ENCODE measurements around the gene KCNJ4.
"Not testable (repeated sequence)": the region's sequence is repeated elsewhere in the genome, so short reads cannot be mapped to it uniquely, and the experiment has no call there.

KCNJ4 gene

DNA sequence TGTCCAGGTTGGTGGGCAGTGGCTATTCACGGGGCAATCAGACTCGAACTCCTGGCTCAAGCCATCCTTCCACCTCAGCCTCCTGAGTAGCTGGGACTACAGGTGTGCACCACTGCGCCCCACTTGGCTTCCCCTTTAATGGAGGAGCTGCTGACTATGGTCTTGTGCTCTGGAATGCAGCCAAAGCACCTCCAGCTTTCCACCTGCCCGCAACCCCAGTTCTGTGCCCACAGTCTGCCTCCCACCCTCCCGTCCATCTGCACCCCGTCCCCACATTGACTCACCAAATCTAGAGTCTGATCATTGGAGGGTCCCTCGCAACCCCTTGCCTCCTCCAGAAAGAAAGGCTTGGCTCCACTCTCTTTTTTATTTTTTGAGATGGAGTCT lies 41.0 kb downstream of the KCNJ4 start:
- no peak for DNase-seq (ENCODE audit: low read depth in 2 of 2, low spot score in 1 of 2)

DNA sequence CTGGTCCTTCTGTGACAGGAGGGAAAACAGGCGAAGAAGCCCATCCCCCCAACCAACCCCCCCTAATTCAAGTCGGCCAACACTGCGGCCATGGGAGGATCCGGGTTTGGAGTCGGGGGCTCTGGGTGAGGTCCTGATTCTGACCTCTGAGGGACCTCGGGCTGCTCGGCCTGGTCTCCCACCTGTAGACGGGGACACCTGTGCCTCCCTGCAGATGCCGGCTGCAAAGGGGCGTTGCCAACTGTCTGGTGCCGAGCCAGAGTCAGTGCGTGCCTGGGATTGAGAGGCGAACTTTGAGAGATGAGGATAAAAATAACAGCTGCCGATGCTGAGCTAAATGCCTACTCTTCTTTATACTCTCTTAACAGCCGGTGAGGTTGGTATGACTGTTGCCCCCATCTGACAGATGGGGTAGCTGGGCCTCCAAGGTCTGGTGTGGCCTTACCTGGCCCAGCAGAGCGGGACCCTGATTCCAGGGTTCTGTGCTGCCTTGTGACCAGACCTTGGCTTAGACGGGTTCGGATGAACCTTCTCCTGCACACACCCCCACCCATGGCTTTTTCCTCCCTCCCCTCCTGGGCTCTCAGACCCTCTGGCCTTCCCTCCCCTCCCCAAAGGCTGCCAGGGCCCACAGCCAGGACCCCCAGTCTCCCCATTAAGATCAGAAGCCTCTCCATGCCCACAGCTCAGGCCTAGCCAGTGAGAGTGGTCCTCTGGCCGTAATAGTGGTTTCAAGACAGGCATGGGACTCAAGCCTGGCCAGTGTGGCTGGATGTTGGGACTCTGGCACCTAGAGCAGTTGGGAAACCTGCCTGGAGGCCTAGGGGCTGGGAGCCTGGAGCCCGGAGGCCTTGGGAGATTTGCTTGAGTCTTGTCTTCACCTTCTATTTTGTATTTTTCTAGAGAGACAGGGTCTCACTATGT lies 41.7 kb downstream of the KCNJ4 start:
- DNase-seq (ENCODE audit: low read depth in 2 of 2, low spot score in 1 of 2) = no peak

DNA sequence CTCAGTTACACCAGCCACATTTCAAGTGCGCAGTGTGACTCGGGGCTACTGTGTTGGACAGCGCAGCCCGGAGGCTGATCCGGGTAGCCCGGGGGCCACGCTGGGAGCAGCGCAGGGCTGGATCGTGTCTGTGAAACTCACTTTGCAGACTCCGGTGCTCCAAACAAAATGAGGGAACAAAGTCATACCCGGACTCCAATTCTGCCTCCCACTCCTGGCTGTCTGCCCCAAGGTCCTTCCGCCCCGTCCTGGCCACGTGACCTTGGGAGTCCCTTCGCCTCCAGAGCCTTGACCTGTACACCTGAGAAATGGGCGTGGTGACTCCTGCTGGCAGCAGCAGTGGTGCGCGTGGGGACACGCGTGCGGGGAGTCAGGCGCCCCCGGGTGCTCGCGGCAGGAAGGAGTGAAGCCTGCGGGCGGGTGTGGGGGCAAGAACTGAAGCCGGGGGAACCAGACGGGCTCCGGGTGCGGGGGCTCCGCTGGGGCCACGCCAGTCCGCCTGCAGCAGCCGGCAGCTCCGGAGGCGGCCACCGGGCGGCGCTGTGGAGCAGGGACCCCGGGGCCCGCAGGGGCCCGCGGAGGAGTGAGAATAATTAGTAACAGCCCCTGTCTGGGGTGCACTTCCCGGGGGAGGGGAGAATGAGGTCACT lies 42.4 kb downstream of the KCNJ4 start:
- no peak for DNase-seq (ENCODE audit: low read depth in 2 of 2, low spot score in 1 of 2)

DNA sequence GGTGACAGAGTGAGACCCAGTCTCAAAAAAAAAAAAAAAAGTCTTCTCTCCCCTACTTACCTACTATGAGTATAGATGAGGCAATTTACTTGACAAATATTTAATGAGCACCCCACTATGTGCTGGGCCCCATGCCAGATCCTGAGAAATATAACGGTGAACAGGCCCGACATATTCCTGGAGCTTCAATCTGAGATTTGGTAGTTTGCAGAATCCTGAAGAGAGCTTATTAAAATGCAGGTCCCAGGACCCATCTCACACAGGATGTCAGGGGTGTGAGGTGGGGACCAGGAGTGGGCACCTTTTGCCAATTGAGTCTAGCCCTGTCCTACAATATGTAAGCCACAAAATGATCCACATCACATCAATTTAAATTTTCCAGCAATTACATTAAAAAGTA lies 44.0 kb downstream of the KCNJ4 start:
- no peak for DNase-seq (ENCODE audit: low read depth in 2 of 2, low spot score in 1 of 2)

DNA sequence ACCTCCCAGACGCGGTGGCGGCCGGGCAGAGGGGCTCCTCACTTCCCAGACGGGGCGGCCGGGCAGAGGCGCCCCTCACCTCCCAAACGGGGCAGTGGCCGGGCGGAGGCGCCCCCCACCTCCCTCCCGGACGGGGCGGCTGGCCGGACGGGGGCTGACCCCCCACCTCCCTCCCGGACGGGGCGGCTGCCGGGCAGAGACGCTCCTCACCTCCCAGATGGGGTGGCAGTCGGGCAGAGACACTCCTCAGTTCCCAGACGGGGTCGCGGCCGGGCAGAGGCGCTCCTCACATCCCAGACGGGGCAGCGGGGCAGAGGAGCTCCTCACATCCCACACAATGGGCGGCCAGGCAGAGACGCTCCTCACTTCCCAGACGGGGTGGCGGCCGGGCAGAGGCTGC lies 45.1 kb downstream of the KCNJ4 start:
- DNase-seq (ENCODE audit: low read depth in 2 of 2, low spot score in 1 of 2) = not testable (repeated sequence)

DNA sequence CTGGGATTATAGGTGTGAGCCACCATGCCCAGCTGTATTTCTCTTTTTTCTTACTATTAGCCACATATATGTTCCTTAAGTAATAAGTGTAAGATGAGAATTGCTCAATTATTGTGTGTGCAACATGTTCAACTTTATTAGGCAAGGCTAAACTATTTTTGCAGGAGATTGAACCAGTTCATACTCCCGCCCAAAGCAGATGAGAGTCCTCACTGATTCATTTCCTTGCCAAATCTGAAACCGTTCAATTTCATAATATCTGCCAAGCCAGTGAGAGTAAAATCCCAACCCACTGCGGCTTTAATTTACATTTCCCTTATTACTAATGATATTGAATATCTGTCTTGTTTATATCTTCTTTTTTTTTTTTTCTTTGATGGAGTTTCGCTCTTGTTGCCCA lies 48.4 kb downstream of the KCNJ4 start:
- no peak for DNase-seq (ENCODE audit: low read depth in 2 of 2, low spot score in 1 of 2)

DNA sequence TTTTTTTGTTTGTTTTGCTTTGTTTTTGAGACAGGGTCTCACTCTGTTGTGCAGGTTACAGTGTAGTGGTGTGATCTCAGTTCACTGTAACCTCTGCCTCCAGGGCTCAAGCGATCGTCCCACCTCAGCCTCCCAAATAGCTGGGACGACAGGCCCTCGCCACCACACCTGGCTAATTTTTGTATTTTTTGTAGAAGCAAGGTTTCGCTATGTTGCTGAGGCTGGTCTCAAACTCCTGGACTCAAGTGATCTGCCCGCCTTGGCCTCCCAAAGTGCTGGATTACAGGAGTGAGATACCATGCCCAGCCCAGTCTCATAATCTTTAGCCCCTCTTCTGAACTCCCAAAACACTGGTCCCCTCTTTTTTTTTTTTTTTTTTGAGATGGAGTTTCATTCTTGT lies 50.6 kb downstream of the KCNJ4 start:
- DNase-seq (ENCODE audit: low read depth in 2 of 2, low spot score in 1 of 2) = no peak

DNA sequence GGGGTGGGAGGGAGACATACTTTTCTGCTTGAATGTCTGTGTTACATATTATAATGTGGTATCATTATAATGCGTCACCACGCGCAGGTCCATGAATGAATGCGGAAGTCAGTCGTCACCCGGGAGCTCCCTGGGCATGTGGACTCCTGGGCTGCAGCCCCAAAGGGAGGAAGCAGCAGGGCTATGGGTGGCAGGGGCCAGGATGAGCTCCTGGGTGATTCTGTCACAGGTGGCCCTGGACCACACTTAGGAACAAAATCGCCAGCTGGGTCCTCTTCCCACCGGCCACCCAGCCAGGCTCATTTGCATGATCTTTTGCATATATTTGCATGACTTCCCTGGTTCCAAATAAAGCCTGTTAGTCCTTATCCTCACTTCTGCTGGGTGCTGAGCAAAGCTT lies 51.2 kb downstream of the KCNJ4 start:
- DNase-seq (ENCODE audit: low read depth in 2 of 2, low spot score in 1 of 2) = no peak

DNA sequence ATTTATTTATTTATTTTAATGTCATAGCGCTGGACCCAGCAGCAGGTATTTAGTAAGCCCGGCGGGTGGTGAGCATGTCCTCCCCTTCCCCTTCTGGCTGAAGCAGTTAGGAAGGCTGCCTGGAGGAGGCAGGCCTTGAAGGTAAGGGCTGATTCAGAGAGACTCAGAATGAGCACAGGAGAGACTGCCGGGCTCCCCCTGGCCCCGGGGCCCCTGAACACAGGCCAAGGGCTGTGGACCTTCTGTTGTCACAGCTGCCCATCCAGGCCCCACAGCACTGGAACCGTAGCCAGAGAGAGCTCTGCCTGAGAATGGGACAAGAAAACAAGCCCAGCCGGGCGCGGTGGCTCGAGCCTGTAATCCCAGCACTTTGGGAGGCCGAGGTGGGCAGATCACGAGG lies 52.8 kb downstream of the KCNJ4 start:
- DNase-seq (ENCODE audit: low read depth in 2 of 2, low spot score in 1 of 2) = no peak

DNA sequence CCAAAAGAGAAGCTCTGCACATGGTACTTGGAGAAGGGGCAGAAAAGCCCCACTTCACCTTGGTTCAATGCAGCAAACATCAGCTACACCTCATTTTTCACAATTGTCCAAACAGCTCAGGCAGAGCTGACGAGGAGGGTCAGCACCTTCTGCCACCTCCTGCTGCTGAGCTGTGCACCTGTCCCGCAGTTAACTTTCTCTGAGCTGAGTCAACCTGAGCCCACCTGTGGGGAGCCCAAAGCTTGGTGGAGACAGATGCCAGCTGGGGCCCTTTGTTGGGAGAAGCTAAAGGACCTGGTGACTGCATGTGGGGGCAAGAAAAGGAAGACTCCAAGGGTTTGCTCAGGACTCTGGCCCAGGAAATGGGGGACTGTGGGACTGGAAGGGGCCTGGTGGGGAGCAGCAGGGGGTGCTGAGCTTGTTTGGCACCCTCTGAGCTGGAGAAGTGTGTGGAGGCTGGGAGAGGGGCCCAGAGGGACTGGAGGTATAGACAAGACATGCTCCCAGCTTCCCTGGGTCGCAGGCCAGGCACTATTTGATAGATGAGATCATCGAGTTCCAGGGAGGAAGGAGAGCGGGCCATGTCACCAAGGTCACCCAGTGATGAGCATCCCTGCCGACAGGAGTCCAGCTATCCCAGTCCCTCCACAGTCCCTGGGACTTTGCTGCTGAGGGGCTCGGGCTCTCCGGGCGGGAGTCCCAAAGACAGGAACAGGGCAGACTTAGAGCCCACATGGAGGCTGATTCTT lies 53.5 kb downstream of the KCNJ4 start:
- no peak for DNase-seq (ENCODE audit: low read depth in 2 of 2, low spot score in 1 of 2)

DNA sequence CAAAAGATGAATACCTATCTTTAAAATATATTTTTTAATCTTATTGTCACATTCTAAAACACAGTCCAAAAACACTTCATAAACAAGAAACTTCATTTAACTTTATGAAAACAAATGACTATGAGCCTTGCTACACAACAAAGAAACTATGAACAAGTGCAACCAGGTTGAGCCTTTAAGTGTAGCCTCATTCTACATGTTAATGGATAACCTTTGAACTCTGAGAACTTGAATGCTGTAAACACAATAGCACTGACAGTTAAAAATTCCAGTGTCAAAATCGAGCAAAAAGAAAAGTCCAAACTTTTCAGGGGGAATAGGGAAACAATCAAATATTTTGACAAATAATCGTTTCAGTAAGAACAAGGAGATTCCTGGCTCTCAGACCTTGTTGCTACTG lies 54.7 kb downstream of the KCNJ4 start:
- DNase-seq (ENCODE audit: low read depth in 2 of 2, low spot score in 1 of 2) = not testable (repeated sequence)

DNA sequence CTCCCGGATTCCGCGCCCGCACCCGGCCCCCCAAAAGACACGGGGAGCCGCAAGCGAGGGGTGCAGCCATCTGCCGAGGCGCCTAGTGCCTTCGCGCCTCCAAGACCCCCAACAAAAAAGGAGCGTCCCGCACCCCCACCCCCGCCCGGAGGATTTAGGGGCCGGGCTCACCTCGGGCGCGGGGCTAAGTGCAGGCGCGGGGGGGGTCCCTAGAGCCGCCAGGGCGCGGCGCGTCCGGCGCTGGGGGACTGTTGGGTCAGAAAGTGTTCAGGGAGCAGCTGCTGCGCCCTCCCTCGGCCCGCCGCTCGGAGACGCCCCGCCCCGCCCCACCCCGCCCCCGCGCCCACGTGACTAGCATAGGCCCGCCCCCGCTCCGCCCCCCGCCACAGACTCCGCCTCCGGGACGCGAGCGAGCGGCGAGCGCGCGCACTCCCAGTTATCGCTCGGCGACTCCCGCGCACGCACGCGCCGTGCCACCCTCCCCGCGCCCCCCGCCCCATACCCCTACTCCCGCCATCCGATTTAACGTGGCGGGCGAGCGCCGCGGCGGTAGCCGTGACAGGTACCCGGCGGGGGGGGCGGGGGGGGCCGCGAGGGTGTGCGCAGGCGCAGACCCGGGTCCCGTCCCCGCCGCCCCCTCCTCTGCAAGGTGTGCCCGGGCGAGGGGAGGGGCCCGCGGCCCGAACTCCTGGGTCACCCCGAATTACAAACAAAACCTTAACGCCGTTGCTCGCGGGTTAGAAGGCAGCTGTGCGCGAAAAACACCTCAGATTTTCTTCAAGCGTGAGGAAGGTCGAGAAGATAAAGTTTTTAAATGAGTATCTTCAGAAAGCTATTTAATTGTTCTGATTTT lies 56.2 kb downstream of the KCNJ4 start:
- DNase-seq (ENCODE audit: low read depth in 2 of 2, low spot score in 1 of 2) = peak; percentile 75 to 87

DNA sequence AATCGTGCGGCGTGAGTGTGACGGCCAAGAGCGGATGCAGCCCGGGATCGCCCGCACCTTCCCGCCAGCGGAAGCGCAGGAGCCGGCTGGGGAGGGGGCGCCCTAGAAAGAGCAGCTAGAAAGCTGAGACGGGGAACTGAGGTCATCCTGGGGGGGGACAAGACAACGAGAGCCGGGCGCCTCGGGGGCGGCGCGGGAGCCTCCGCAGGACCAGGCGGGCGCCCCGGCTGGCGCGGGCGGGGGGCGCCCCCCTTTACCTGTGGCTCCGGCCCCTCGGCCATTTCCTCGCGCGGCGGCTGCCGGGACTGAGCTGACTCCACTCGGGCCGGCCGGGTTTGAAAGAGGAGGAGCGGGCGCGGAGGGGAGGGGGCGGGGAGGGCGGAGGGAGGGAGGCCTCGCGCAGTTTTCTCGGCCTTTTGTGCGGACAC lies 56.8 kb downstream of the KCNJ4 start:
- DNase-seq (ENCODE audit: low read depth in 2 of 2, low spot score in 1 of 2) = not testable (repeated sequence)

DNA sequence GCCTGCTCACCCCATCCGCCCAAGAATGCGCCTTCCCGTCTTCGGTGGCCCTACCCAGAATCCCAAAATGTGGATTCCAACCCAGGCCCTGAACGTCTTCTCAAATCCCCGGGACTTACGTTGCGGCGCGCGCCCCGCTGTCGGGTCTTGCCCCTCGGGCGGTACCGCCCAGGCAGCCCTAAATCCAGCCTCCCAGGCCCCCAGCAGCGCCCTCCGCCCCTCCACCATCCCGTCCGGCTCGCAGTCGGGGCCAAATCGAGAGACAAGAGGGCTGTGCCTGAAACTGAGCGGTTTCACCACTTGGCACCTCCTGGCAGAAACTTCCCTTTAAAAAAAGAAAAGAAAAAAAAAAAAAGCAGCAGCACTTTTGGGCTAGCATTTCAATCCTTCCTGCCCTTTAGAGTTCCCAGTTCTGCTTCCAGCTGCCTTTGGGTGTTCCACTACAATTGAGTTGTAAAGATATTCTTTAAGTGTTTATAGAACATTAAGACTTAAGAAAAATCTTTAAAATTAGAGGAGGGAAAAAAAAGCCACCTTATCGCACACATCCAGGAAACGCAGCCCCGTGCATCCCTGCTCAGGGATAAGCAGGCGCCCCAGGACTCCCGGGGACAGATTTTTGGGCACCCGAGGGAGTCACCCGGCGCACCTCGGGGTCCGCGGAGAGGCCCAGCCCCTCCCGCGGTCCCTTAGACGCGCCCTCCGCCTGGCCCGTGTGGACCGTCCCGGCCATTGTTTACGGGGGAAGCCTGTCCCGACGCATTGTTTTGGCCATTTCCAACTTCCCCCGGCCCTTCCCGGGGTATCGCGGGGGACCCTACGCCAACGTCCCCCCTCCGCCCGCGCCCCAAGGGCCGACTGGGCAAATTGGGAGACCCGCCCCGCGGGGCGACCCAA lies 57.6 kb downstream of the KCNJ4 start:
- no peak for DNase-seq (ENCODE audit: low read depth in 2 of 2, low spot score in 1 of 2)

DNA sequence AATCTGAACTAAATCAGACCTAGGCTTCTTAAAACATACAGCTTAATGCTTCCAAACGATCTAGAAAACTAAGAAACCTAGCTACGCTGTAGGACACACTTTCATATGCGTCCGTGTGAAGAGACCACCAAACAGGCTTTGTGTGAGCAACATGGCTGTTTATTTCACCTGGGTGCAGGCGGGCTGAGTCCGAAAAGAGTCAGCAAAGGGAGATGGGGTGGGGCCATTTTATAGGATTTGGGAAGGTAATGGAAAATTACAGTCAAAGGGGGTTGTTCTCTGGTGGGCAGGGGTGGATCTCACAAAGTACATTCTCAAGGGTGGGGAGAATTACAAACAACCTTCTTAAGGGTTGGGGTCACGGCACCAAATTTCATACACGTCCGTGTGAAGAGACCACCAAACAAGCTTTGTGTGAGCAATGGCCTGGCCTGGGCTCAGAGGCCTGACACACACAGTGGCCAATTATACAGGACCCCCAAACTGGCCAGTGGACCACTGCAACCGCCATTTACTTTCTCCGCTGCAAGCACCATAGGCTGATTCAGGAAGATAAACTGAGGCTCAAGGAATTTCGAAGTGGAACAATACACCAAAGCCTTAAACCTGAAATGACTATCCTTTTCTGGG lies 58.4 kb downstream of the KCNJ4 start:
- not testable (repeated sequence) for DNase-seq (ENCODE audit: low read depth in 2 of 2, low spot score in 1 of 2)

DNA sequence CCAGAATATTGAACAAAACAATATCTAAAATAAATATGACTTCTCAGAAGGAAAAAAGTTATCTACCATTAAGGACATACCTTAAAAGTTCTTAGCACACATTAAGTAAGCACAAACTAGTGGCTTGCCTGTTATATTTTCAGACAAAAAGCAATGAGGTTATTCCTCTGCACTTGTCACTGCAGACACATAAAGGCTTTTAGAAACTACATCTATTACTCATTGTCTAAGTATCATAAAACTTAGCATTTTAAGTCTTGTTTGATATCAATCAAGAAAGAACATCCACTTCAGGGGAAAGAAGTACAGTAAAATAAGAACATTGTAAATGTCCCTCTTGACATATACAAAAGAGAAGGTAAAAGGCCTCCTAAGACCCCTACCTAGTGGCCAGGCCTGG lies 59.1 kb downstream of the KCNJ4 start:
- DNase-seq (ENCODE audit: low read depth in 2 of 2, low spot score in 1 of 2) = not testable (repeated sequence)

DNA sequence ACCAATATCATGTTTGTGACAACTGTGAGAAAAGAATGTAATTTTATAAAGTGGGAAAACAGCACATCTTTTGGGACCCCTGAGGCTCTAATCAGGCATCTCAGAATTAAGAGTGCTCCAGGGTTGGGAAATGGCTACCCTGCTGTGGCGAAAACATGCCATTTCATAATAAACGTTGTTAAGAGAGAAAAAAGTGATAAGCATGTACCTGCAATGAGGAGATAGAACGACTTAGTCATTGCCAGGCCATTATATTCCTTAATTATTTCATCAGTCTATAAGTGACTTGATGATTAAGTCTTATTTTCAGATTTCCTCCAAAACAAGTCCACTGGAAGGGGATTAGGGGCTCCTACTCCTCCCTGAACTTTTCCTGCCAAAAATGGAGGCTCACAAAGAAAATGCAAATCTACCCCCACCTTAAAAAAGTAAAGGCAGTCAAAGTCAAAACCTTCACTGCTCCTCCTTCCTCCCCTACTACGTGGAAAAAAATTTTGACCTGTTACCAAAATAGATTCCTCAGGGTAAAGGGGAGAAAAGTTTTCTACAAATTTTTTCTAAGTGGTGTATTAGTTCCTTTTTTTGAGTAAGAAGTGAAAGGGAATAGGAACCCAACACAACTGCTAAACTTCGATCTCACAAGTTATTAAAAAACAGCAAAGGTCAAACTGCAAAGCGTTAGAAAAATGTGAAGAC lies 59.9 kb downstream of the KCNJ4 start:
- not testable (repeated sequence) for DNase-seq (ENCODE audit: low read depth in 2 of 2, low spot score in 1 of 2)

DNA sequence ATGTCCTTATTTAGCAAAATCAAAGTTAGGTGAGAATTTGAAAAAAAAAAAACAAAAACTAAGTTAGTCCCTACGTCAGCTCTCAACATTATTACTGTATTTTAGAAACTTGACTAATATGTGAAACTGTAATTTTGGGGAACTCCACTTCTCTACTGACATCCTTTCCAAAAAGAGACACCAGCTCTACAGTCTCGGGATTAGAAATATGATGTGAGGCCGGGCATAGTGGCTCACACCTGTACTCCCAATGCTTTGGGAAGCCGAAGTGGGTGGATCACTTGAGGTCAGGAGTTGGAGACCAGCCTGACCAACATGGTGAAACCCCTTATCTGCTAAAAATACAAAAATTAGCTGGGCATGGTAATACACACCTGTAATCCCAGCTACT lies 65.6 kb downstream of the KCNJ4 start:
- not testable (repeated sequence) for DNase-seq (ENCODE audit: low read depth in 2 of 2, low spot score in 1 of 2)

All from stimulated activated CD8-positive, alpha-beta memory T cell treated with anti-CD3 and anti-CD28 coated beads, Interleukin-4, amount 100 ng/mL, for 1 hour (primary cell).